Ovary (tissue), 9 donors: ENCODE data around the gene MSI2. TPM values are rescaled to one million over a fixed set of nuclear protein-coding genes. Genes with fewer than 3 reads are reported as not detected.

ENCODE experiments used
- DNase-seq, 5 donors: peaks; one replicate each; pipeline ENCODE4 v3.0.0-alpha.2; 2019 to 2020
- H3K27ac ChIP-seq, 2 donors: fragments of 200-600 bp; one replicate each; pipeline versions ENCODE4 v1.5.1 to v1.8.0; 2019 to 2022
- H3K27me3 ChIP-seq: fragments of 200-600 bp; one replicate; pipeline ENCODE4 v1.8.0; 2022
- H3K36me3 ChIP-seq: fragments of 200-600 bp; sonication (generic); one replicate; pipeline ENCODE4 v1.5.1; 2019
- H3K4me1 ChIP-seq: one replicate; pipeline ENCODE4 v1.8.1; 2013; ENCODE audit warnings: mild to moderate bottlenecking, moderate library complexity; ENCODE audit not compliant: insufficient read depth
- H3K4me3 ChIP-seq: fragments of 200-600 bp; sonication (generic); one replicate; pipeline ENCODE4 v1.5.1; 2017
- H3K9me3 ChIP-seq, 2 donors: fragments of 200-600 bp in 1 of 2; sonication (generic) in 1 of 2; one replicate each; pipeline versions ENCODE4 v1.5.1 to v1.8.1; 2013 to 2019; ENCODE audit warnings: mild to moderate bottlenecking in 1 of 2, moderate library complexity in 1 of 2
- EP300 ChIP-seq: sonication (generic); formaldehyde crosslinking; IDR thresholded peaks from one replicate; pipeline ENCODE4 v1.6.1; 2017; ENCODE audit warnings: antibody characterized with exemption
- POLR2A ChIP-seq: fragments of 450-650 bp; IDR thresholded peaks from one replicate; pipeline ENCODE4 v1.6.1; 2017; ENCODE audit warnings: antibody characterized with exemption, mild to moderate bottlenecking, moderate library complexity
- WGBS, 3 donors: extraction: QIAGEN DNeasy Blood & Tissue Kit in 1 of 3; methylation state at CpG; one replicate each; pipeline versions ENCODE4 v1.1.5 to v1.1.7; 2013 to 2017; 5-methylcytosine and 5-hydroxymethylcytosine counted together
- intact Hi-C, 4 donors: fragments of 100-400 bp; cut with DNase I; formaldehyde crosslinking; loops; one replicate each; pipeline versions ENCODE4 v1.11.0 to v1.15.1; 2022 to 2023
- polyA plus RNA-seq, 2 donors: library from polyadenylated mRNA; stranded (reverse); fragments of 200-250 nt in 1 of 2; fragments of 350-450 nt in 1 of 2; fragmentation: Illumina TruSeq in 1 of 2; extraction: RNeasy Lipid Tissue Mini Kit (QIAGEN cat#74804) in 1 of 2; gene quantifications; one replicate each; pipeline ENCODE4 v1.2.3, GENCODE V29; 2013 to 2014
- total RNA-seq, 7 donors: library from RNA; depleted of rRNA in 2 of 7; stranded (reverse); fragments of >200 nt in 2 of 7; fragmentation: NEBNext Ultra II Directional in 3 of 7; extraction: Animal tissue kit (Norgen Biotek cat#: 25700) in 3 of 7; gene quantifications; one replicate each; pipeline versions ENCODE4 v1.1.0 to v1.2.4, GENCODE V29; 2016 to 2023
- TF ChIP-seq, protein P1 (sequence below), 3 donors: fragments of 450-650 bp in 2 of 3; fragments of 200-600 bp in 1 of 3; IDR thresholded peaks; one replicate each; pipeline versions ENCODE4 v1.5.1 to v1.8.0; 2016 to 2022; ENCODE audit warnings: antibody characterized with exemption in 3 of 3, mild to moderate bottlenecking in 1 of 3
- donor health status: DM: no; HTN: no; CAD: no; lungs with moderate emphysema.
- donor health status: DM: no; HTN: no; CAD: no.
- donor health status: Bipolar disorder and iron deficiency.
- donor health status: DM: yes; HTN: yes; CAD: no.
- donor health status: DM: no; HTN: no; CAD: no.
- donor health status: DM: yes; HTN: yes; CAD: no.

Gene MSI2
- total and polyA plus RNA-seq, 9 donors: 43.1 to 199 (median 120) TPM

DNA sequence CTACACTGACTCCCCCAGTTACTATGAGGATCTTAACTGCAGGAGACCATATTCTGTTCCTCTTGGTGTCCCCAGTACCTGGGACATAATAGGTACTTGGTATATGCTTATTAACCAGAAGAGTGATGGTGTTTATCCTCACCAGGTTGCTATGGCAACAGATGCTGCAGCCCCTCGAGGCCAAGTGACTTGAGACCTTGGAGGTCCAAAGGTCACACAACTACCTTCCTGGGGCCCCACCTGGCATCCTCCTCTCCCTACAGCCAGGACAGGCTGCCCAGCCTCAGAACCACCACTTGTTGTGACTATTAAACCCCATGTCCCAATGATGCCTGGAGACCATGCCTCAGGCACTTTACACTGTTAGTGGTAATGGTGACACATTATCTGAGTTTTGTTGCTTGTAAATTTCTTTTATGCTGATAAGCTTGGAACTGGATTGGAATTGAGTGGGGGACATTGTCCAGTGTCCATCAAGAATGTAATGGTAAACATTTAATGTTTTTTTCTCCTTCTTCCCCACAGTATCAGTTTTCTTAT, 299.4 kb downstream of the MSI2 start:
- 36 to 61% (median 41%) methylated on average over 1 of the region's 1 CpG for whole genome bisulfite sequencing, 3 donors
- Histone ChIP-seq H3K4me3 (no peak overlapping the region), H3K36me3 (no peaks in the 10 kb centered on the region), H3K9me3 (no peaks in the 10 kb centered on the region), H3K27me3 (no peaks in the 10 kb centered on the region), H3K27ac (no peak overlapping the region), H3K4me1 (peaks cover 18% of the 10 kb centered on the region)
- TF ChIP-seq POLR2A: no peak
- TF ChIP-seq, protein P1, sequence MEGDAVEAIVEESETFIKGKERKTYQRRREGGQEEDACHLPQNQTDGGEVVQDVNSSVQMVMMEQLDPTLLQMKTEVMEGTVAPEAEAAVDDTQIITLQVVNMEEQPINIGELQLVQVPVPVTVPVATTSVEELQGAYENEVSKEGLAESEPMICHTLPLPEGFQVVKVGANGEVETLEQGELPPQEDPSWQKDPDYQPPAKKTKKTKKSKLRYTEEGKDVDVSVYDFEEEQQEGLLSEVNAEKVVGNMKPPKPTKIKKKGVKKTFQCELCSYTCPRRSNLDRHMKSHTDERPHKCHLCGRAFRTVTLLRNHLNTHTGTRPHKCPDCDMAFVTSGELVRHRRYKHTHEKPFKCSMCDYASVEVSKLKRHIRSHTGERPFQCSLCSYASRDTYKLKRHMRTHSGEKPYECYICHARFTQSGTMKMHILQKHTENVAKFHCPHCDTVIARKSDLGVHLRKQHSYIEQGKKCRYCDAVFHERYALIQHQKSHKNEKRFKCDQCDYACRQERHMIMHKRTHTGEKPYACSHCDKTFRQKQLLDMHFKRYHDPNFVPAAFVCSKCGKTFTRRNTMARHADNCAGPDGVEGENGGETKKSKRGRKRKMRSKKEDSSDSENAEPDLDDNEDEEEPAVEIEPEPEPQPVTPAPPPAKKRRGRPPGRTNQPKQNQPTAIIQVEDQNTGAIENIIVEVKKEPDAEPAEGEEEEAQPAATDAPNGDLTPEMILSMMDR (IDR thresholded peaks at IDR 0.05): no peak
- TF ChIP-seq EP300: no peak
- intact Hi-C loops: no loop called here
- DNase-seq: no peak

DNA sequence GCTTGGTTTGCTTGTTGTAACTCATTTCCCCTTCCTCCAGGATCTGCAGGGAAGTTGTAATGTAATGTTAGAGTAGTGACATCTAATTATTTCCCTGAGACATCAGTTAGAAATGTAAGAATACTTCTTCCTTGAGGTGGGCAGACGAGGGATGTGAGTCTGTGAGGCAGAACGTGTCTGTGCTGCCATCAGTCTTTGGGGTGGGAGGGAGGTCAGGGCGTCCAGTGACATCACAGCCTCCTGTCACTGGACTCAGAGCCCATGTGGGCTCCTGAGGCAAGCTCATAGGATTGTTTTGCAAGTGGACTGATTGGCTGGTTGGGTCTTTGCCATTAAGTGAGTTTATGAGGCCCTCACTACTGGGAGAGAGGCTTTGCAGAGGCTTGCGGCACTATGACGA, 300.0 kb downstream of the MSI2 start:
- 93 to 96% (median 93%) methylated on average over 5 of the region's 5 CpGs for WGBS, 3 donors
- no peak overlapping the region for H3K27ac ChIP-seq
- no peak overlapping the region for H3K4me3 ChIP-seq
- intact Hi-C loops: no loop called here
- H3K27me3 ChIP-seq: no peaks in the 10 kb centered on the region
- TF ChIP-seq, protein P1 (IDR thresholded peaks at IDR 0.05): no peak
- TF ChIP-seq EP300 (no peak), POLR2A (no peak)
- no peaks in the 10 kb centered on the region for H3K9me3 ChIP-seq
- peaks cover 18% of the 10 kb centered on the region for H3K4me1 ChIP-seq
- DNase-seq: no peak
- no peaks in the 10 kb centered on the region for H3K36me3 ChIP-seq

DNA sequence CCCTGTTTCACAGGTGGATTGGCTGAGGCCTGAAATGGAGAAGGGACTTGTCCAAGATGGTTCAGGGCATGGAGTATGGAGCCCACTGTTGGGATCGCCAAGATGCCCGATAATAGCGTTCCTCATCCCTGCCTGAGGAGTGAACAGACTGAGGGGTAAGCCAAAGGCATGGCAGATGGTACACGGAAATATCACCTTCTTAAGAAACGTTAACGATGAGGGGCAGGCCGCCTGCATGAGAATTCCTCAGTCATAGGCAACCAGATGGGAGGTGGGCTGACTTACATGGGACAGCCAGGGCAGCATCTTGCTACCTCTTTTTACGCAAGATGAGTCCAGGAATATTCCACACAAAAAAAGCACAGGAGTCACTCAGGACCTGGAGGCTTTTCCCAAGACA, 300.7 kb downstream of the MSI2 start:
- H3K9me3 ChIP-seq: no peaks in the 10 kb centered on the region
- intact Hi-C loops: no loop called here
- no peak for DNase-seq
- peaks cover 18% of the 10 kb centered on the region for H3K4me1 ChIP-seq
- WGBS, 3 donors: 89 to 96% (median 91%) methylated on average over 8 of the region's 8 CpGs
- H3K27me3 ChIP-seq: no peaks in the 10 kb centered on the region
- no peaks in the 10 kb centered on the region for H3K36me3 ChIP-seq
- H3K27ac ChIP-seq: no peak overlapping the region
- H3K4me3 ChIP-seq: no peak overlapping the region
- TF ChIP-seq POLR2A (no peak), EP300 (no peak)
- TF ChIP-seq, protein P1 (IDR thresholded peaks at IDR 0.05): no peak

DNA sequence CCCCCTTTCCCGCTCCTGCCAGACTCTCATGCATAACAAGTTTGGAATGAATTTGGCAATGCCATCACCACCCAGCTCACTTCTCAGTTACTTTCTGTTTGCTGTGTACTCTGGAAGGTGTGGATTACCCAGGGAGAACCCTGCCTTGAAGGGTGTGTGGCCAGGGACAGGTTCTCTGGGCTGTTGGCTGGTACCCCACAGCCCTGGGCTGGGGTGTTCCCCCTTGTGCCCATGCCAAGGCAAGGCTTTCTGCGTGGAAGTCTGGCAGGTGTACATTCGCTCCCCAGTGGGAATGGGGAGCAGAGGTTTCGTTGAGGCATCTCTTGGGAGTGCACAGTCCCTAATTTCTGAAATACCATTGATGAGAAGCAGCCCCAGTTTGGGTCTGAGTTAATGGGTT, 301.1 kb downstream of the MSI2 start:
- H3K27ac ChIP-seq: no peak overlapping the region
- WGBS, 3 donors: 72 to 94% (median 84%) methylated on average over 4 of the region's 4 CpGs
- no peak for DNase-seq
- TF ChIP-seq EP300 (no peak), POLR2A (no peak)
- TF ChIP-seq, protein P1 (IDR thresholded peaks at IDR 0.05): no peak
- no peaks in the 10 kb centered on the region for H3K27me3 ChIP-seq
- H3K9me3 ChIP-seq: no peaks in the 10 kb centered on the region
- H3K4me3 ChIP-seq: no peak overlapping the region
- intact Hi-C loops: no loop called here
- peaks cover 15% of the 10 kb centered on the region for H3K4me1 ChIP-seq
- no peaks in the 10 kb centered on the region for H3K36me3 ChIP-seq
